ELF-1 (cell line): ENCODE results near the gene PRR33.

Experiments used
- DNase-seq: peaks from one replicate; pipeline ENCODE4 v3.0.0-alpha.2; 2016; ENCODE audit warnings: low read depth, low spot score

Gene PRR33

GRCh38 chr11:1863352-1864216 is 28.1 kb downstream of the PRR33 start:
- DNase-seq = peak; percentile 94

GRCh38 chr11:1862588-1863351 is 28.9 kb downstream of the PRR33 start:
- peak; percentile 42 for DNase-seq

- no peak for DNase-seq
Observed at GRCh38 chr11:1861435-1862411, 30.0 kb downstream of the PRR33 start.

- no peak for DNase-seq
Observed at GRCh38 chr11:1860108-1860507, 31.6 kb downstream of the PRR33 start.

GRCh38 chr11:1859004-1859403 is 32.7 kb downstream of the PRR33 start:
- no peak for DNase-seq

- no peak for DNase-seq
Observed at GRCh38 chr11:1858576-1858975, 33.1 kb downstream of the PRR33 start.

GRCh38 chr11:1858154-1858553 is 33.5 kb downstream of the PRR33 start:
- no peak for DNase-seq

GRCh38 chr11:1857064-1857463 is 34.6 kb downstream of the PRR33 start:
- DNase-seq = no peak

- DNase-seq = no peak
Observed at GRCh38 chr11:1856306-1857005, 35.2 kb downstream of the PRR33 start.

GRCh38 chr11:1855886-1856265 is 35.8 kb downstream of the PRR33 start:
- DNase-seq = no peak

- no peak for DNase-seq
Observed at GRCh38 chr11:1854949-1855885, 36.5 kb downstream of the PRR33 start.

GRCh38 chr11:1854132-1854948 is 37.4 kb downstream of the PRR33 start:
- DNase-seq = no peak

GRCh38 chr11:1853376-1854131 is 38.1 kb downstream of the PRR33 start:
- DNase-seq = no peak

- no peak for DNase-seq
Observed at GRCh38 chr11:1852877-1853276, 38.8 kb downstream of the PRR33 start, which contains the start of gene LSP1. LSP1 (plus strand) TSS chr11:1853084; CDS start chr11:1853145, 61 bp downstream.

GRCh38 chr11:1852271-1852876 is 39.3 kb downstream of the PRR33 start:
- DNase-seq = no peak

- no peak for DNase-seq
Observed at GRCh38 chr11:1851468-1852180, 40.1 kb downstream of the PRR33 start.
